Caco-2 (cell line): ENCODE measurements around the gene PIK3C2G. TPM values are rescaled to one million over a fixed set of nuclear protein-coding genes. Genes with fewer than 3 reads are reported as not detected.

Source experiments
- BruUV-seq: library from RNA; stranded (reverse); fragments of 400-500 nt; replicated peaks from 2 replicates; lab custom pipeline; 2021; lab: Mats Ljungman, UMichigan
- CTCF ChIA-PET: fragments of 300-600 bp; sonication (Branson Sonifier 250); formaldehyde crosslinking; loops from one replicate; lab custom pipeline; 2022; ENCODE audit warnings: antibody characterized with exemption; lab: Charles Lee
- POLR2A ChIA-PET: fragments of 300-600 bp; sonication (Branson Sonifier 250); formaldehyde crosslinking; loops from one replicate; lab custom pipeline; 2022; ENCODE audit warnings: antibody characterized with exemption; lab: Charles Lee
- DNase-seq, 2 experiments: peaks; one replicate each; pipeline versions ENCODE4 v3.0.0 to v3.0.0-alpha.2; 2020 to 2022
- H3K27me3 ChIP-seq: replicated peaks from 2 replicates; pipeline ENCODE4 v1.6.0; 2011; ENCODE audit warnings: low read length; ENCODE audit not compliant: control insufficient read depth, insufficient read depth
- H3K36me3 ChIP-seq: 2 replicates; pipeline ENCODE4 v1.5.1; 2011; ENCODE audit warnings: low read length; ENCODE audit not compliant: control insufficient read depth, insufficient read depth
- H3K4me1 ChIP-seq: fragments of 250-450 bp; sonication (Bioruptor Pico); 2 replicates; pipeline ENCODE4 v1.5.1; 2020; ENCODE audit warnings: mild to moderate bottlenecking
- H3K4me3 ChIP-seq: 2 replicates; pipeline ENCODE4 v1.5.1; 2011; ENCODE audit warnings: low read depth, mild to moderate bottlenecking, control low read depth, low read length
- H3K9me3 ChIP-seq: fragments of 250-450 bp; sonication (Bioruptor Pico); 2 replicates; pipeline ENCODE4 v1.5.1; 2020; ENCODE audit warnings: mild to moderate bottlenecking, moderate library complexity
- H3K27ac Mint-ChIP-seq: one replicate; pipeline ENCODE4 v1.8.0; 2022; ENCODE audit warnings: mixed read lengths; ENCODE audit not compliant: unreplicated experiment
- H3K27me3 Mint-ChIP-seq: one replicate; pipeline ENCODE4 v1.8.0; 2022; ENCODE audit warnings: mixed read lengths; ENCODE audit not compliant: insufficient read depth, unreplicated experiment
- H3K36me3 Mint-ChIP-seq: one replicate; pipeline ENCODE4 v1.8.0; 2022; ENCODE audit warnings: mild to moderate bottlenecking, mixed read lengths; ENCODE audit not compliant: insufficient read depth, unreplicated experiment
- H3K4me1 Mint-ChIP-seq: one replicate; pipeline ENCODE4 v1.8.0; 2022; ENCODE audit warnings: low read depth, mixed read lengths; ENCODE audit not compliant: unreplicated experiment
- H3K4me3 Mint-ChIP-seq: one replicate; pipeline ENCODE4 v1.8.0; 2022; ENCODE audit warnings: mild to moderate bottlenecking, moderate library complexity, mixed read lengths; ENCODE audit not compliant: unreplicated experiment
- H3K9me3 Mint-ChIP-seq: one replicate; pipeline ENCODE4 v1.8.0; 2022; ENCODE audit warnings: mixed read lengths; ENCODE audit not compliant: unreplicated experiment
- intact Hi-C: fragments of 100-400 bp; cut with micrococcal nuclease; formaldehyde crosslinking; loops from one replicate; pipeline ENCODE4 v1.10.0; 2022; ENCODE audit not compliant: unreplicated experiment
- total RNA-seq: library from RNA; stranded (reverse); gene quantifications from 2 replicates; pipeline ENCODE4 v1.2.3, GENCODE V29; 2022
- TF ChIP-seq, protein P1 (sequence below), 2 experiments: fragments of 200-600 bp in 1 of 2; IDR thresholded peaks; 1 replicate in 1 of 2; 2 replicates in 1 of 2; pipeline versions ENCODE4 v1.5.1 to v1.8.0; 2011 to 2022; ENCODE audit warnings: antibody characterized with exemption in 1 of 2, control low read depth in 1 of 2, inconsistent platforms in 1 of 2, low read depth in 1 of 2, low read length in 1 of 2, mild to moderate bottlenecking in 1 of 2, moderate library complexity in 1 of 2; ENCODE audit not compliant: insufficient read depth in 1 of 2, severe bottlenecking in 1 of 2, unreplicated experiment in 1 of 2

PIK3C2G gene
- total RNA-seq, 1 experiment from 2014 or later = not detected

GRCh38 chr12:18655351-18655750 is 394.0 kb downstream of the PIK3C2G start:
- no peaks in the 10 kb centered on the region for H3K4me1 Mint-ChIP-seq
- no peak overlapping the region for H3K4me3 ChIP-seq
- BruUV-seq = no TSS peak
- CTCF ChIA-PET = interaction anchor here (0.7 kb wide), 1 partner anchor 94 kb away, joined by 3 read pairs; no protein-coding TSS in a partner anchor
- peaks cover 7% of the 10 kb centered on the region for H3K9me3 Mint-ChIP-seq
- TF ChIP-seq, protein P1, sequence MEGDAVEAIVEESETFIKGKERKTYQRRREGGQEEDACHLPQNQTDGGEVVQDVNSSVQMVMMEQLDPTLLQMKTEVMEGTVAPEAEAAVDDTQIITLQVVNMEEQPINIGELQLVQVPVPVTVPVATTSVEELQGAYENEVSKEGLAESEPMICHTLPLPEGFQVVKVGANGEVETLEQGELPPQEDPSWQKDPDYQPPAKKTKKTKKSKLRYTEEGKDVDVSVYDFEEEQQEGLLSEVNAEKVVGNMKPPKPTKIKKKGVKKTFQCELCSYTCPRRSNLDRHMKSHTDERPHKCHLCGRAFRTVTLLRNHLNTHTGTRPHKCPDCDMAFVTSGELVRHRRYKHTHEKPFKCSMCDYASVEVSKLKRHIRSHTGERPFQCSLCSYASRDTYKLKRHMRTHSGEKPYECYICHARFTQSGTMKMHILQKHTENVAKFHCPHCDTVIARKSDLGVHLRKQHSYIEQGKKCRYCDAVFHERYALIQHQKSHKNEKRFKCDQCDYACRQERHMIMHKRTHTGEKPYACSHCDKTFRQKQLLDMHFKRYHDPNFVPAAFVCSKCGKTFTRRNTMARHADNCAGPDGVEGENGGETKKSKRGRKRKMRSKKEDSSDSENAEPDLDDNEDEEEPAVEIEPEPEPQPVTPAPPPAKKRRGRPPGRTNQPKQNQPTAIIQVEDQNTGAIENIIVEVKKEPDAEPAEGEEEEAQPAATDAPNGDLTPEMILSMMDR (IDR thresholded peaks at IDR 0.05; ENCODE audit: insufficient read depth in 1 of 2, low read depth in 1 of 2, low read length in 1 of 2, severe bottlenecking in 1 of 2, unreplicated experiment in 1 of 2) = no peak
- intact Hi-C loops = no loop called here
- DNase-seq = no peak
- POLR2A ChIA-PET = no interaction called here
- H3K36me3 ChIP-seq = no peaks in the 10 kb centered on the region
- peaks cover 5% of the 10 kb centered on the region; the same call in 1 of the 2 replicates for H3K9me3 ChIP-seq
- peaks cover 16% of the 10 kb centered on the region for H3K27me3 Mint-ChIP-seq
- no peak overlapping the region for H3K27ac Mint-ChIP-seq
- H3K36me3 Mint-ChIP-seq = no peaks in the 10 kb centered on the region
- H3K27me3 ChIP-seq = no peaks in the 10 kb centered on the region
- no peak overlapping the region for H3K4me3 Mint-ChIP-seq
- H3K4me1 ChIP-seq = peaks cover 4% of the 10 kb centered on the region; the same call in 1 of the 2 replicates

DNA sequence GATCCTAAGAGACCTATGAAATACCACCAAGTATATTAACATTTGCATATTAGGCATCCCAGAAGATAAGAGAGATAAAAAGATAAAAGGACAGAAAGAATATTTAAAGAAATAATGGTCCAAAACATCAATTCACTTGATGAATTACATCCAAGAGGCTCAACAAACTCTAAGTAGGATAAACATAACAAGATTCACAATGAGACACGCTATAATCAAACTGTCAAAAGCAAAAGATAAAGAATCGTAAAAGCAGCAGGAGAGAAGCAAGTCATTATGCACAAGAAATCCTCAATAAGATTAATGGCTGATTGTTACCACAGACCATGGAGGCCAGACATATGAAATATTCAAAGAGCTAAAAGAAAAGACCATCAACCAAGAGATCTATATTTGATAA is 396.9 kb downstream of the PIK3C2G start:
- DNase-seq = no peak
- Histone ChIP-seq H3K36me3 (no peaks in the 10 kb centered on the region), H3K27me3 (no peaks in the 10 kb centered on the region), H3K4me1 (peaks cover 4% of the 10 kb centered on the region; the same call in 1 of the 2 replicates), H3K4me3 (no peak overlapping the region), H3K9me3 (peaks cover 13% of the 10 kb centered on the region)
- intact Hi-C loops = no loop called here
- Mint-ChIP-seq H3K36me3 (no peaks in the 10 kb centered on the region), H3K4me3 (no peak overlapping the region), H3K9me3 (peaks cover 7% of the 10 kb centered on the region), H3K4me1 (no peaks in the 10 kb centered on the region), H3K27me3 (peaks cover 19% of the 10 kb centered on the region), H3K27ac (no peak overlapping the region)
- TF ChIP-seq, protein P1 (IDR thresholded peaks at IDR 0.05; ENCODE audit: insufficient read depth in 1 of 2, low read depth in 1 of 2, low read length in 1 of 2, severe bottlenecking in 1 of 2, unreplicated experiment in 1 of 2) = no peak
- ChIA-PET CTCF (interaction anchor here (0.5 kb wide), 1 partner anchor 12 kb away, joined by 3 read pairs; no protein-coding TSS in a partner anchor), POLR2A (no interaction called here)
- no TSS peak for BruUV-seq

- ChIA-PET CTCF (interaction anchor here (0.5 kb wide), 1 partner anchor 12 kb away, joined by 3 read pairs; no protein-coding TSS in a partner anchor), POLR2A (no interaction called here)
- Histone ChIP-seq H3K4me1 (peaks cover 4% of the 10 kb centered on the region; the same call in 1 of the 2 replicates), H3K27me3 (no peaks in the 10 kb centered on the region), H3K9me3 (peaks cover 15% of the 10 kb centered on the region), H3K36me3 (no peaks in the 10 kb centered on the region), H3K4me3 (no peak overlapping the region)
- no TSS peak for BruUV-seq
- DNase-seq = no peak
- intact Hi-C loops = no loop called here
- TF ChIP-seq, protein P1 (IDR thresholded peaks at IDR 0.05; ENCODE audit: insufficient read depth in 1 of 2, low read depth in 1 of 2, low read length in 1 of 2, severe bottlenecking in 1 of 2, unreplicated experiment in 1 of 2) = no peak
- Mint-ChIP-seq H3K27me3 (peaks cover 18% of the 10 kb centered on the region), H3K4me3 (no peak overlapping the region), H3K27ac (no peak overlapping the region), H3K9me3 (peaks cover 7% of the 10 kb centered on the region), H3K4me1 (no peaks in the 10 kb centered on the region), H3K36me3 (no peaks in the 10 kb centered on the region)
Observed at GRCh38 chr12:18658829-18659228, 397.5 kb downstream of the PIK3C2G start.
